GM18867 (cell line): ENCODE data around the gene PGGHG.
A peak's percentile ranks its signal among the peaks of the same experiment; 100 is the strongest.

Experiments
- ATAC-seq: cut with Tn5 transposase; IDR thresholded peaks from one replicate; pipeline ENCODE4 v1.9.1; 2021; ENCODE audit warnings: mild to moderate bottlenecking, moderate library complexity; ENCODE audit not compliant: unreplicated experiment

Gene PGGHG

DNA sequence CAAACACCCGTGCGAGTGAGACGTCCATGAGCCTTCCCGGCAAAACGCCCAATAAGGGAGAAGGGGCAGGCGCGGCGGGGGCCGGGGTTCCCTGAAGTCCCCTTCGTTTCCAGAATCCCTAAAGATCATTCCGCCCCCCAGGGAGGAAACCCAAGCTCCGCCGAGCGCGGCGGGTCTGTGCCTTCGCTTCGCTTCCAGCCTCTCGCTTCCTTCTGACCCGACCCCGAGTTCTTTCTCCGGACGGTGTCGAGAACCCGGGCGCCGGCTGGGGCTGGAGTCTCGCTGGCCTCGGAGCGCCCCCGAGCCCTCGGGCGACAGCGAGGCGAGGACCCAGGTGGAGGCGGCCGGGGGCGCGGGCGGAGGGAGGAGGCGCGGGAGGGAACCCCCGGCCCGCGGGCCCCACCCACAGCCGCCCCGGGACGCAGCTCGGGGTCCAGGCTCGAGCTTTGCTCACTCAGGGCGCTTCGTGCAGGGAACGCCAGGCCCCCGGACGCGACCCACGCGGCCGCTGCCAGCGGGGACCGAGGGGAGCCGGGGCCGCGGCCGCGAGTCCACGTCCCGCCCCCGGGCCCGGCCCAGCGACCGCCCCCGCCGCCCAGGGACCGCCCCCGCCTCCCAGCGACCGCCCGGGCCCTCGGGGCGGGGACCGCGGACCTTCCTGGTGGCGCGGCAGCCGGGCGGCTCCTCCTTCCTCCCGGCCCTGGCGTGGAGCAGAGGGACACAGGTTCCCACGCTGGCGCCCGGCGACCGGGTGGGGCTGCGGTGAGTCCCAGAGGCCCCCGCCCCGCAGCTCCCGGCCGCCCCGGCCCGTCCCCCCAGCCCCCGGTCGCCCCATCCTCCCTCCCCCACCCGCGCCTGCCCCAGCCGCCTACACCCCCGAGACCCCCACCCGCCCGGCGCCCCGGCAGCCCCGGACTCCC, at the start of gene PGGHG:
Gene PGGHG (plus strand): TSS at position 649 of the 920 bp plus-strand sequence. CDS start 691 bp downstream, outside the sequence.
- ATAC-seq, result peak; percentile 64

GRCh38 chr11:240315-240714, 48.6 kb upstream of the PGGHG start:
- no peak for ATAC-seq

DNA sequence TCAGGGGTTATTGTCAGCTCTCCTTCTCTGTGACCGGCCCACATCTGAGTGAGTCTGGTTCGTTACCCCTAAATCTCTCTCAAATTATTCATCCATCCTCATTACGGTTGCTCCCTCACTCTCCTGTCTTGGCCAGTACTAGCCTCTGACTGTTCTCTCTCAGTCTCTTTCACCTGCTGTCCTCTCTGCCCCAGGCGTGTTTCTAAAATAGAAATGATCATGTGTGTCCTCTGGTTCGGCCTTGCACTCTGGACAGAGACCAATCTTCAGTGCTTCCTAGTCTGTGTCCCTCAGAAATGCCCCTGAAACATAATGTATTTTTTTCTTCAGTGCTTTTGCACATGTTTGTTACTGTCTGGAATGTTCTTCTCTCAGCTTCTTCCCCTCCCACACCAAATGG, 47.3 kb upstream of the PGGHG start:
- ATAC-seq, result no peak

GRCh38 chr11:244376-244775, 44.5 kb upstream of the PGGHG start:
- no peak for ATAC-seq

GRCh38 chr11:249062-249461, 39.9 kb upstream of the PGGHG start:
- no peak for ATAC-seq

DNA sequence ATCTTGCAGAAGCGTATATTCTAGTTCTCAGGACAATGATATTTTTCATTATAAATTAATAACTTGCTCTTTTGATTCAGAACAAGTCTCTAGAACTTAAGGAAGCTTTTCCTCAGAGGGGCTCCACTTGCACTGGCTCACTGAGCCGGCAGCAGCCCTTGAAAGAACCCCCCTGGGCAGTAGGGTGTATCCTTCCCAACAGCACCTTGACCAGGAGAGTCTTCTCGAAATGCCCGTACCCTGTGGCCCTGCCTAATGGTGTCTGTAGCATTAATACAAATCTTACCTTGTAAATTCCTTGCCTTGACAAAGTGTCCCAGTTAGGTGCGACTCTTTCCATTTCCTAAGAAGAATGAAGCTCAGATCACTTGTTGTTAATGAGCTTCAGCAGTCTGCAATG, 38.7 kb upstream of the PGGHG start:
- ATAC-seq, result no peak

DNA sequence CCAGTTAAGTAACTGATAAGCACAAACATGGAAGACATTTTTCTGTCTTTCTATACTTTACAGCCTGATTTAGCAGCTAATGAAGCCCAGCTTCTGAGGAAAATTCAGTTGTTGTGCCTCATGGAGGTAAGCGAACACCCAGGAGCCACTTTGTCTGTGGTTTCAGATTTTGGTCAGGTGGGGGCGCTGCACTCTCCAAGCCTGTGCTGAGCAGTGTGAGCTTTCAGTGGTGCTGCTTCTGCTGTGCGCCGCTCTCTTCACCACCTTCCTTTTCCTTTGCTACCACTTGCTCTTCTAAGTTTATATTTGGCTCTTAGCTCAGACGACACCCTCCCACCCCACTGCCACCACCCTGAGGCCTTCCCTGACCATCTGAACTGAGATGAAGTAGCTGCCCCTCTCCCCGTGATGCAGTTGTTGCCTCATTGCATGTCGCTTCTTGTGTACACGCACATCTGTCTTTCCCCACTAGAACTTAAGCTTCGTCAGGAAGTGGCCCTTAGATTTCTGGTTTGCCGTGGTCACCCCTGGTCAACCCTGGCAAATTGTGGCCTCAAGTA, 38.1 kb upstream of the PGGHG start:
- no peak for ATAC-seq

GRCh38 chr11:251550-251949, 37.4 kb upstream of the PGGHG start:
- ATAC-seq, result no peak

DNA sequence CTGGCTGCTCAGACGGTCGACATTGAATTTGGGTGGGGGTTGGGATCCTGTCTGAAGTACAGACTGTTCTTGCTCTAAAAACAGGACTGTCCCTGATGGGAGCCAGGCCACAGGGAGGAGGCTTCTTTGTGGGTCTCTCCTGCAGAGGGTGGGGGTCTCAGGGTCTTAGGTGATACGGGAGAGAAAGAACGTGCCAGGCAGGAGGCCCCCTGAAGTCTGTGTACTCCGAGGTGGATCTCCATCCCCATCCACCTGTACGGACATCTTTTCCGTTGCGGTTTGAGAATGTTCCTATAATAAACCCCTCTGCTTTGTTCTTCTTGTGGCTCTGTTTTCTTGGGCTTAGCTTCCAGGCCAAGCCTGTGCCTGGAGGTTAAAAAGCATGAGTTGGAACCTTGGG, 36.3 kb upstream of the PGGHG start:
- no peak for ATAC-seq

DNA sequence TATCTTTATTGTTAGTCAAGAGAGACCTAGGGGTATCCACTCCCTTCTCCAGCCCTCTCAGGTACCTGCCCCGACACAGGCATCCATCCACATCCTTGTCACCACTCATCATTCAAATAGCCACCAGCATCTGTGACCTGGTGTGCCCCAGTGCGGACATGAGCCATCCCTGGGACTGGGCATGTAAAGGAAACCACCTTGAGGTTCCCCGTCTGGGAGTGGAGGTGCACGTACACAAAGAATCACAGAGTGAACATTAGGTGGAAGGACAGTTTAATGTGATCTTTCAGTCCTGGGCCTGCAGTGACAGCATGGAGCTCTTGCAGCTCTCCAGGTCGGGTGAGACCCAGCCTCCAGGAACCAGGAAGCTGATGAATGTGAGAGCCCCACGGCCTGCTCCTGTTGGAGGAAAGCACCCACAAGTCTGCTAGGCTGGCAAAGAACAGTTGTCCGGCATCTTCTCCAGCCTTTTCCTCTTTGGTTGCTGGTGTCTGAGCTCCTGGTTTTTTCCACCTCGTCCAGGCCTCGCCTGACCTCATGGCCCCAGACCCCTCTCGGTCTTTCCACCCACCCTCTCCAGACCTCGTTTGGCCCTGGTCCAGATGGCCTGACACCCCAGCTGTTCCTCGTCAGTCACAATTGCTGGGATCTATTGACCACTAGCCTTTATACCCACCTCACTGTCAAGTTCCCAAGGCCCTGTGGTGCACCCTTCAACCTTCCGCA, 35.6 kb upstream of the PGGHG start:
- ATAC-seq, result no peak

DNA sequence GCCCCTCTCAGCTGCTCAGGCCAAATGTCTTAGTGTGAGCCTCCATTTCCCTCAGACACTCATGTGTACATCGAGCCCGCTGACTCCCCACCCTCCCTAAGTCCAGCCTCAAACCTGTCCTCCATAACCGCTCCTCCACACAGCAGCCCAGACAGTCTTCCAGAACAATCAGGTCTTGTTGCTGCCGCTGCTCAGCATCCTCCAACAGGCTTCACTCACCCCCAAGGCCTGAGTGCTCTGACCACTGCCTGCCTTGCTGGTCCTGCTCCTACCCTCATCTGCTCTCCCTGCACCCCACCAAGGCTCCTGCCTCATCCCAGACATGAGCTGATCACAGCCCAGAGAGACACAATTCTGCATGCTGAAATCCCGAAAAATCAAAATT, 35.0 kb upstream of the PGGHG start:
- ATAC-seq, result no peak

DNA sequence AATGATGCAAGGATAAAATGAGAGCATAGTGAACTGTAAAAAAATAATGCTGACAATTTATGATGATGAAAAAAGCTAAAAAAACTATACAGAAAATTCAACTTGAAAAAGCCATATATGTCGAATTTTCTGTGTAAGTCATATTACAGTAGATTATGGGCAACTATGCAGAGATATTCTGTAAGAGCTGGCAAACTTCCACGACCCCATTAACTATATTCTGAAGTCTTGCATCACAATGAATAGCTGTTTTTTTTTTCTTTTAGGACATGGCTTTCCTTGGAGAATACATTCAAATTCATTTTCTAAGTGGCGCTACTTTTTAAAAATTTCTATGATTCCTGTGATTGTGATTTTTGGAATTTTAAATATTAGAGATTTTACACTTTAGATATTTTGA, 33.8 kb upstream of the PGGHG start:
- no peak for ATAC-seq

GRCh38 chr11:255816-256215, 33.1 kb upstream of the PGGHG start:
- ATAC-seq, result no peak

GRCh38 chr11:256952-257737, 31.8 kb upstream of the PGGHG start:
- peak; percentile 55 for ATAC-seq

DNA sequence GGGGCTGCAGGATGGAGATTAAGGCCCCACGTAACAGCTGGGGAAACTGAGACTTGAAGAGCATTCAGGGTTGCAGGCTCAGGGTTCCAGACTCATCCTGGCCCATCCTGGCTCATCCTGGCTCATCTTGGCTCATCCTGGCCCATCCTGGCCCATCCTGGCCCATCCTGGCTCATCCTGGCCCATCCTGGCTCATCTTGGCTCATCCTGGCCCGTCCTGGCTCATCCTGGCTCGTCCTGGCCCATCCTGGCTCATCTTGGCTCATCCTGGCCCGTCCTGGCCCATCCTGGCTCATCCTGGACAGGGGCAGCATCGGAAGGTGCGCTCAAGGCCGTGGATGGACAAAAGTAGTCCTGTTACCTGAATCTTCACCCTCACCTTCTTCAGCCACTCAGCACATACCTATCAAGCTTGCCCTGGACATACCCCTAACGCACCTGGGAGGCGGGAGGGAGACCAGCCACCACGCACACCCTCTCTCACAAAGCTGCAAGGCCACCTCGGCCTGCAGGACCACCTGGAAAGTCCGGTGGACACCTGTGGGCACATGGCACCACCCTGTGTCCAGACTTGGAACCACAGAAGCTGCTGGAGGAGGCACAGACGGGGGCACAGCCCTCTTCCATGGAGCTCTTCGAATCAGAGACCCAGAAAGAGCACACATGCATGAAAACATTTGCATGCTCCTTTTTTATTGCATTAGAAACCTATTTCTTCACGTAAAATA, 31.0 kb upstream of the PGGHG start:
- ATAC-seq, result no peak

DNA sequence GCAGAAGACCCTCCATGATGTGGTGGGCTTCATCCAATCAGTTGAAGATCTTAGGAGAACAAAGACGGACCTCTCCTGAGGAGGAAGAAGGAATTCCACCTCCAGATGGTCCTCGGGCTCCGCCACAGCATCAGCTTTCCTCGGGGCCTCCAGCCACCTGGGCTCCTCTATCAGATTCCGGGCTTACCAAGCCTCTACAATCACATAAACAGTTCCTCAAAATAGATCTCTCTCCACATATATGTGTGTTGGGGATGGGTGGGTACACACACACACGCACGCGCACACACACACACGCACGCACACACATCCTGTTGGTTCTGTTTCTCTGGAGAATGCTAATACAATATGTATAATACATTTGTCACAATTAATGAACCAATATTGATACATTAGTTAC, 29.5 kb upstream of the PGGHG start:
- no peak for ATAC-seq

- no peak for ATAC-seq
Observed at GRCh38 chr11:261624-262023, 27.3 kb upstream of the PGGHG start.

DNA sequence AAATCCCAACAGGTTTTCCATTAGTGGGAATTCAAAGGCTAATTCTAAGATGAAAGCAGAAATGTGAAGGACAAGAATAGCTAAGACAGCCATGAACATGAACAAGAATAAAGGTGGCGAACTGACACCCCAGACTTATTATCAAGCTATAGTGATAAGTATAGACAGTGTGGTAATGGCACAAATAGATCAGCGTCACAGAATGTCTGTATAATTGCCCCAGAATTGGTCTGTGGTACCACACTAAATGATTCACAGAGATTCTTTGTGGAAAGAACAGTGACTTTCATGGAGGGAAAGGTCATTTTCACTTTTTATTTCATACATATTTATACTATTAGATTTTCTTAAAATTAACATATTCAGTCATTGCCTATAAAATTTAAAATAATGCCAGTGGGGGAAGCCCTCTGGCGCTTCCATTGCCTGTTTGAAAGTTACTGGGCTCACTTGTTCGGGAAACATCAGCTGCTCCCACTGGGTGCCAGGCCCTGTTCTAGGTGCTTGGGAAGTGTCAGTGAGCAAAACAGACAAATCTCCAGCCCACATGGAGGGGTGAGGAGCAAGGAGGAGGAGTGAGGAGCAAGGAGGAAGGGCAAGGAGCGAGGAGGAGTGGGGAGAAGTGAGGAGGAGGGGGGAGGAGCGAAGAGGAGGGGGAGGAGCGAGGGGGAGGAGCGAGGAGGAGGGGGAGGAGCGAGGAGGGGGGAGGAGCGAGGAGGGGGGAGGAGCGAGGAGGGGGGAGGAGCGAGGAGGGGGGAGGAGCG, 22.1 kb upstream of the PGGHG start:
- no peak for ATAC-seq

DNA sequence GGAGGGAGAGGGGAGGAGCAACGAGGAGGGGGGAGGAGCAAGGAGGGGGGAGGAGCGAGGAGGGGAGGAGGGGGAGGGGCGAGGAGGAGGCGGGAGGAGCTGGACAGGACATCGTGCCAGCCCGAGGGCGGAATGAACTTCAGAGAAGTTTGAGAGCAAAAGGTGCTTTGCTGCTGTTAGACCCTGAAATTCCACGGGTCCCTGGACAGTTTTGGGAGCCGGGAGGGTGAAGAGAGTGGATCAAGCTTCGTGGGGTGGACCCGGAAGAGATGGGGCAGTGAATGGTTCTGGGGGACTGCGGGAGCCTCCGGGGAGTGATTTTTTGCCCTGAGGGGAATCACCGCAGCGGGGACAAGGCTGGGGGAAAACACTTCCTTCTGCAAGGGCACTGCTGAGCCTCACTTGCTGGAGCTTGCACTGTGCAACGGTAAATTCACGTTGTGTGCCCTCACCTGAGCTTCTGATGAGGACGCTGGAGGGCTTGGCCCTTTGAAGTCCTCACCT, 21.4 kb upstream of the PGGHG start:
- ATAC-seq, result no peak
